Stimulated activated effector memory CD8-positive, alpha-beta T cell treated with anti-CD3 and anti-CD28 coated beads, Interleukin-12 subunit alpha, Interleukin-12 subunit beta, amount 100 ng/mL, for 72 hours (primary cell): ENCODE results near the gene IPO11.
"Not testable (repeated sequence)": the region's sequence is repeated elsewhere in the genome, so short reads cannot be mapped to it uniquely, and the experiment has no call there.

ENCODE experiments used
- ATAC-seq: fragments of 150-1000 bp; cut with Tn5 transposase; 2 replicates; pipeline ENCODE4 v1.10.0; 2021
- DNase-seq, 2 donors: peaks; one replicate each; pipeline ENCODE4 v3.0.0; 2021 to 2022; ENCODE audit warnings: low spot score in 2 of 2
- H3K27ac Mint-ChIP-seq: one replicate; pipeline ENCODE4 v1.8.0; 2022; ENCODE audit warnings: mild to moderate bottlenecking, mixed read lengths
- H3K36me3 Mint-ChIP-seq: one replicate; pipeline ENCODE4 v1.8.0; 2022; ENCODE audit warnings: mild to moderate bottlenecking, mixed read lengths
- H3K4me1 Mint-ChIP-seq: one replicate; pipeline ENCODE4 v1.8.0; 2022; ENCODE audit warnings: mixed read lengths
- H3K4me3 Mint-ChIP-seq: one replicate; pipeline ENCODE4 v1.8.0; 2022; ENCODE audit warnings: mild to moderate bottlenecking, mixed read lengths
- H3K9me3 Mint-ChIP-seq: one replicate; pipeline ENCODE4 v1.8.0; 2022; ENCODE audit warnings: mixed read lengths

IPO11 gene

GRCh38 chr5:62483556-62483955 is 71.0 kb downstream of the IPO11 start:
- ATAC-seq = no peak
- DNase-seq = no peak
- Mint-ChIP-seq H3K9me3 (no peaks in the 10 kb centered on the region), H3K4me3 (no peak overlapping the region), H3K36me3 (peaks cover 61% of the 10 kb centered on the region), H3K4me1 (no peaks in the 10 kb centered on the region), H3K27ac (no peak overlapping the region)

- H3K4me1 Mint-ChIP-seq = no peaks in the 10 kb centered on the region
- ATAC-seq (no peak), DNase-seq (no peak)
- H3K9me3 Mint-ChIP-seq = no peaks in the 10 kb centered on the region
- peaks cover 68% of the 10 kb centered on the region for H3K36me3 Mint-ChIP-seq
- H3K4me3 Mint-ChIP-seq = no peak overlapping the region
- no peak overlapping the region for H3K27ac Mint-ChIP-seq
Observed at GRCh38 chr5:62486672-62487071, 74.1 kb downstream of the IPO11 start.

- H3K4me3 Mint-ChIP-seq = no peak overlapping the region
- no peak for DNase-seq
- no peak overlapping the region for H3K27ac Mint-ChIP-seq
- H3K4me1 Mint-ChIP-seq = no peaks in the 10 kb centered on the region
- no peaks in the 10 kb centered on the region for H3K9me3 Mint-ChIP-seq
- peaks cover 77% of the 10 kb centered on the region for H3K36me3 Mint-ChIP-seq
- ATAC-seq = no peak
Observed at GRCh38 chr5:62488531-62488930, 76.0 kb downstream of the IPO11 start.

- Mint-ChIP-seq H3K4me3 (no peak overlapping the region), H3K36me3 (peaks cover 74% of the 10 kb centered on the region), H3K9me3 (no peaks in the 10 kb centered on the region), H3K27ac (no peak overlapping the region), H3K4me1 (no peaks in the 10 kb centered on the region)
- ATAC-seq (no peak), DNase-seq (no peak)
Observed at GRCh38 chr5:62489471-62489870, 76.9 kb downstream of the IPO11 start.

- Mint-ChIP-seq H3K36me3 (peaks cover 72% of the 10 kb centered on the region), H3K9me3 (no peaks in the 10 kb centered on the region), H3K4me3 (no peak overlapping the region), H3K4me1 (no peaks in the 10 kb centered on the region), H3K27ac (no peak overlapping the region)
- DNase-seq = no peak
- no peak for ATAC-seq
Observed at GRCh38 chr5:62494772-62495171, 82.2 kb downstream of the IPO11 start.

GRCh38 chr5:62496876-62497275 is 84.3 kb downstream of the IPO11 start:
- no peaks in the 10 kb centered on the region for H3K9me3 Mint-ChIP-seq
- H3K27ac Mint-ChIP-seq = no peak overlapping the region
- H3K4me3 Mint-ChIP-seq = no peak overlapping the region
- no peak for ATAC-seq
- H3K4me1 Mint-ChIP-seq = no peaks in the 10 kb centered on the region
- no peak for DNase-seq
- H3K36me3 Mint-ChIP-seq = peaks cover 58% of the 10 kb centered on the region

GRCh38 chr5:62498961-62499360 is 86.4 kb downstream of the IPO11 start:
- Mint-ChIP-seq H3K36me3 (peaks cover 50% of the 10 kb centered on the region), H3K9me3 (no peaks in the 10 kb centered on the region), H3K27ac (no peak overlapping the region), H3K4me3 (no peak overlapping the region), H3K4me1 (no peaks in the 10 kb centered on the region)
- no peak for ATAC-seq
- DNase-seq = no peak

GRCh38 chr5:62499756-62500155 is 87.2 kb downstream of the IPO11 start:
- no peaks in the 10 kb centered on the region for H3K4me1 Mint-ChIP-seq
- no peak for ATAC-seq
- H3K27ac Mint-ChIP-seq = no peak overlapping the region
- no peak overlapping the region for H3K4me3 Mint-ChIP-seq
- H3K9me3 Mint-ChIP-seq = no peaks in the 10 kb centered on the region
- H3K36me3 Mint-ChIP-seq = peaks cover 42% of the 10 kb centered on the region
- no peak for DNase-seq

GRCh38 chr5:62502456-62503101 is 90.0 kb downstream of the IPO11 start:
- DNase-seq (no peak), ATAC-seq (no peak)
- H3K4me3 Mint-ChIP-seq = no peak overlapping the region
- no peak overlapping the region for H3K27ac Mint-ChIP-seq
- peaks cover 43% of the 10 kb centered on the region for H3K36me3 Mint-ChIP-seq
- H3K9me3 Mint-ChIP-seq = no peaks in the 10 kb centered on the region
- H3K4me1 Mint-ChIP-seq = no peaks in the 10 kb centered on the region

- no peak for ATAC-seq
- no peak overlapping the region for H3K27ac Mint-ChIP-seq
- H3K4me3 Mint-ChIP-seq = no peak overlapping the region
- no peaks in the 10 kb centered on the region for H3K4me1 Mint-ChIP-seq
- no peaks in the 10 kb centered on the region for H3K9me3 Mint-ChIP-seq
- H3K36me3 Mint-ChIP-seq = peaks cover 47% of the 10 kb centered on the region
- no peak for DNase-seq
Observed at GRCh38 chr5:62504129-62504528, 91.6 kb downstream of the IPO11 start.

GRCh38 chr5:62506659-62507460 is 94.3 kb downstream of the IPO11 start:
- H3K4me3 Mint-ChIP-seq = no peak overlapping the region
- ATAC-seq = no peak
- no peaks in the 10 kb centered on the region for H3K4me1 Mint-ChIP-seq
- no peak overlapping the region for H3K27ac Mint-ChIP-seq
- no peaks in the 10 kb centered on the region for H3K9me3 Mint-ChIP-seq
- no peak for DNase-seq
- peaks cover 50% of the 10 kb centered on the region for H3K36me3 Mint-ChIP-seq

- not testable (repeated sequence) for H3K27ac Mint-ChIP-seq, H3K4me1 Mint-ChIP-seq, H3K9me3 Mint-ChIP-seq, DNase-seq, H3K4me3 Mint-ChIP-seq, ATAC-seq
- H3K36me3 Mint-ChIP-seq = peaks cover 42% of the 10 kb centered on the region
Observed at GRCh38 chr5:62508760-62509159, 96.2 kb downstream of the IPO11 start.

- DNase-seq = no peak
- no peak overlapping the region for H3K27ac Mint-ChIP-seq
- no peaks in the 10 kb centered on the region for H3K4me1 Mint-ChIP-seq
- H3K4me3 Mint-ChIP-seq = no peak overlapping the region
- no peak for ATAC-seq
- peaks cover 42% of the 10 kb centered on the region for H3K36me3 Mint-ChIP-seq
- no peaks in the 10 kb centered on the region for H3K9me3 Mint-ChIP-seq
Observed at GRCh38 chr5:62509806-62510205, 97.2 kb downstream of the IPO11 start.

GRCh38 chr5:62513085-62513484 is 100.5 kb downstream of the IPO11 start:
- H3K4me3 Mint-ChIP-seq, H3K9me3 Mint-ChIP-seq, ATAC-seq, DNase-seq, H3K4me1 Mint-ChIP-seq, H3K27ac Mint-ChIP-seq: not testable (repeated sequence)
- peaks cover 50% of the 10 kb centered on the region for H3K36me3 Mint-ChIP-seq

- Mint-ChIP-seq H3K27ac (no peak overlapping the region), H3K4me3 (no peak overlapping the region), H3K9me3 (no peaks in the 10 kb centered on the region), H3K36me3 (peaks cover 51% of the 10 kb centered on the region), H3K4me1 (no peaks in the 10 kb centered on the region)
- no peak for ATAC-seq
- no peak for DNase-seq
Observed at GRCh38 chr5:62514510-62515119, 102.1 kb downstream of the IPO11 start.

- not testable (repeated sequence) for DNase-seq, H3K27ac Mint-ChIP-seq, H3K4me3 Mint-ChIP-seq, ATAC-seq, H3K9me3 Mint-ChIP-seq
- Mint-ChIP-seq H3K36me3 (peaks cover 56% of the 10 kb centered on the region), H3K4me1 (peaks cover 11% of the 10 kb centered on the region)
Observed at GRCh38 chr5:62520812-62521211, 108.2 kb downstream of the IPO11 start.
